HG02571 (cell line): ENCODE results near the gene GFRA4.

Experiments
- ATAC-seq: cut with Tn5 transposase; IDR thresholded peaks from one replicate; pipeline ENCODE4 v1.9.1; 2021; ENCODE audit warnings: mild to moderate bottlenecking, moderate library complexity; ENCODE audit not compliant: unreplicated experiment

Gene GFRA4

DNA sequence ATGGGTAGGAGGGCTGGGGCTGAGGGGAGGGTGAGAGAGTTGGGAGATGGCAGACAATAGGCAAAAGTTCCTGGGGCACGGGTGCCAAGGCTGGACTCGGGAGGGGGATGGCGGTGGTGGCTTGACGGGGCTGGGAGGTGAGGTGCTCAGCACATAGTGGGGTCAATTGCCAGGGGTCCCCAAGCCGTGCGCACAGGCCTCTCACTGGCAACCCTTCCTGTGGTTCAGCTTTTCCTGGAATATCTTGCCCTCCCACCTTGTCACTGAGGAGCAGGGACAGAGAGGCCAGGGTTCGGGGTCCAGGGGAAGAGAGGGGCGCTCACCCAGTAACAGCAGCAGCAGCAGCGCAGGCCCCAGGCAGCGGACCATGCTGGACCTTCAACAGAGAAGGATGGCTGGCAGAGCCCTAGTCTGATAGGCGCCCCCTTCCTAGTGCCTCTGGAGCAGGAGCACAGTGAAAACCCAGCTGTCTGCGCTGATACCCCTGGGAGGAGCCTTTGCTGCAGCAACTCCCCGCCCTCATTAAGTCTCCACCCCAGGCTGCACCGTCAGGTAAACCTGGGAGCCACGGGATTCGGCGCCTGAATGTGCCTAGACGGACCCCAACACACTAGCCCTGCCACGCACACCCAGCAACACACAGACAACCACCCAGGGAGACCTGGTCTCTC is at the start of gene GFRA4:
TSS of gene GFRA4 (minus strand) at position 369 of the 671 bp plus-strand sequence. CDS start at position 369, 0 bp downstream.
- ATAC-seq, result no peak

DNA sequence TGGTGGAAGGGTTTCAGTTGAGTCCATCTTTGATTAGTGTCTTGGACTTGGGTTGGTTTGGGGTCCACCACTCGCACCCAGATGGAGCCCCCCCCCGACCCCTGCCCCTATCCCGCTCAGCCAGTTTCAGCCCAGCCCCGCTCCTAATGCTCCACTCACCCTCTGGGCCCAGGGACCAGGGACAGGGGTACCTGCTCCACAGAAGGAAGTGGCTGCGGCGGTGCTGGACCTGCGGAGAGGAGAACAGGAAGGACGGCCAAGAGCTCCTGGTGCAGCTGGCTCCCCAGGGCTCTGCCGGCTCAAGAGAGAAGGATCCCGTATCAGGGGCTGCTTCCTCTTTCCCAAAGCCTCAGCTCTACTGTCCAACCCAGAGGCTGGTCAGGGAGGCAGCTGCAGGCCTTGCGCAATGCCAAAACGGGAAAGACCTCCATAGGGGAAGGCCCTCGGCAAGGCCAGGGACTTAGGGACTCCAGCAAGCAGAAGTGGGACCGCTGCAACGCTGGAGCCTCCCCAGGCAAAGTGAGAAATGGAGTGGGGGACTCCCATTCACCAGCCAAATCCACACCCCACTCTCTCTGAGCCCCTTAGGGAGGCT is 49.2 kb upstream of the GFRA4 start, which contains the start of gene SIGLEC1:
TSS of gene SIGLEC1 (minus strand) at position 322 of the 595 bp plus-strand sequence. CDS start 5,472 bp downstream, outside the sequence.
- no peak for ATAC-seq

GRCh38 chr20:3711484-3711941 is 48.3 kb upstream of the GFRA4 start:
- ATAC-seq, result no peak

GRCh38 chr20:3710703-3711483 is 47.7 kb upstream of the GFRA4 start:
- peak; percentile 54 for ATAC-seq

DNA sequence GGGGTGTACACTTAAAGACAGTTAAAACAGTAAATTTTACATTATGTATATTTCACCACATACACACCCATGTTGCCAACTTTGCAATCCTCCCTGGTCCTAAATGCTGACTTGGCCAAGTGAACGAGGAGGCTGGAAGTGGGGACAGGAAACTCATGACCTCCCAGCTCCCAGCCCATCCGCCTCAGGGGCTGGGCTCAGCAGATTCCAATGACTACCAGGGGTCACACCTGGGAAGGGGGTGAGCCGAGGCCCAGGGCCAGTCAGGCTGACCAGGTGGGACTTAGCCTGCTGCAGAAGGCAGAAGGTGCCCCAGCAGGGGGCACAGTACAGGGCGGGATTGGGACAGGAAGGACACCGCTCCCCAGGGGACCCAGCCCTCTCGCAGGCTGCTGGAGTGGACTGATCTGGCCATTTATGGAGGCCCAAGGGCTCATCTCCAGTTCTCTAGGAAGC is 46.8 kb upstream of the GFRA4 start:
- no peak for ATAC-seq

DNA sequence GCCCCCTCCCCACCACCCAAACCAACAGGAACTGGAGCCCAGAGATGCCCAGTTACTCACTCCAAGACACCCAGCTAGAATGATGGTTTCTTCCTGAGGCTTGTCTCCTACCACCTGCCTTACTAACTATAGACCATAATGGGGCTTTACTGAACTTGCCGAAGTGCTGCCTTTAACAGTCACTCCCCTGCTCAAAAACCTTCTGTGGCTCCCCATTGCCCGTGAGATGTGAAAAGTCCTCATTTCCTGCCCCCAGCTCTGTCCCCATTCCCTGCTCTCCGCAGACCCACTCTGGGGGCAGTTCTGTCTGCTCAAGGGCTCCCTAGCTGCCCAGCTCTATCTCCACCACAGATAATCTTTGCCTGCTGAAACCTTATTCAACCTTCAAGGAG is 44.3 kb upstream of the GFRA4 start:
- ATAC-seq, result no peak

DNA sequence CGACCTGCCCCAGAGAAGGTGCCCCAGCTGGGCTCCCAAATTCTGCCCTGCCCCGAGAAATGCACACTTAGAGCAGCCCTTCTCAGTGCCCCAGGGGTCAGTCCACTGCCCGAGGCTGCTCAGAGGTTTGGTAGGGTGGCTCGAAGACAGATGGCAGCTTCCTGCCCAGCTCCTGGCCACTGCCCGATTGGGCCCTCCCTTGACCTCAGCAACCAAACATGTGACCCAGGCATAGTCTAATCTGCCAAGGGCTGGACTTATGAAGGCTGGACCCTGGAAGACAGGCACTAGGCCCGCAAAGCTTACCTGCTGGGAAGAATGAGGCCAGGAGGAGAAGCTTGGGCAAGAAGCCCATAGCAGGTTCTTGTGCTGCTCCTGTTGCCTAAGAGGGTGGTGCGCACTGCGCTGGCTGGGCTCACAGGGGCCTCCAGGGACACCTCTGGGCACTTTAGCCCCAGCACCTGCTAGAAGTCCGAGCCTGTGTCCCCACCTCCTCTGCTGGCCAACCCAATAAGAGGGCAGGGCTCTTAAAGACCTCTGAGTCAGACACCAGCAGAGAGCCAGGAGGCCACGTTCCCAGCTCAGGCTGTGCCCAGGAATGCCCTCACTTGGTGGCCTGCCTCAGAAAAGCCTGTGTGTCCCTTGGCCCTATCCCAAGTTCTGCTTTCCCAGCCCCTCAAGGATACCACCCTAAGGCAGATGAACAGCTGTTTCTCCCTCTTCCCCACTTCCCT is 43.7 kb upstream of the GFRA4 start:
- no peak for ATAC-seq

GRCh38 chr20:3705970-3706739 is 43.0 kb upstream of the GFRA4 start:
- no peak for ATAC-seq

DNA sequence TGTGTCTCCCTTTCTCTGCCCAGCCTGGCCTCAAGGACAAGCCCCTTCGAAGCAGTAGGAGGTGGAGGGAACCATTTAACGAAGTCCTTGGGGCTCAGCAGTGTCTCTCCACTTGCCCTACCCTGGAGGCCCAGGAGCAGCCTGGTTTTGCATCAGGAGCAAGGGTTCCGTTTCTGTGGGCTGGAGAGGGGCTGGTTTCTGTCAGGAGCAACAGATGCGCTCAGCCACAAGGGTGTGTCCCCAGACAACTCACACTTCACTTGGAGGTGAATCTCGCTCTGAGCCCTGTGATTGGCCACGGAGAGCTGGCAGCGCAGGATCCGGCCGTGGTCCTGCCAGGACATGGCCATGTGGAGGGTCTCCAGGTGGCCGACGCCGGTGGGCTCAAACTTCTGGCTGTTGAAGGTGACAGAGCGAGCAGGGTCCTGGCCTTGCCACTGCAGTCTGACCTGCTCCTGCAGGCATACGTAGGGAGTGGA is 42.3 kb upstream of the GFRA4 start:
- ATAC-seq, result no peak

- ATAC-seq, result no peak
Observed at GRCh38 chr20:3704087-3704486, 40.9 kb upstream of the GFRA4 start.

- ATAC-seq, result no peak
Observed at GRCh38 chr20:3702611-3703391, 39.6 kb upstream of the GFRA4 start.

GRCh38 chr20:3701061-3701998 is 38.1 kb upstream of the GFRA4 start:
- ATAC-seq, result no peak

- ATAC-seq, result no peak
Observed at GRCh38 chr20:3699037-3699436, 35.8 kb upstream of the GFRA4 start.

GRCh38 chr20:3698591-3699001 is 35.4 kb upstream of the GFRA4 start:
- no peak for ATAC-seq

GRCh38 chr20:3697588-3698305 is 34.5 kb upstream of the GFRA4 start:
- ATAC-seq, result no peak

- ATAC-seq, result no peak
Observed at GRCh38 chr20:3696745-3697587, 33.8 kb upstream of the GFRA4 start.

GRCh38 chr20:3696200-3696599 is 33.0 kb upstream of the GFRA4 start:
- ATAC-seq, result no peak
